DMS53 treated with DMSO at 0.1 percent for 48 hours (cell line): ENCODE data around the gene PRADC1.

Experiments used
- DNase-seq: peaks from one replicate; lab custom pipeline; 2025; ENCODE audit not compliant: unreplicated experiment; lab: John Stamatoyannopoulos, UW

Gene PRADC1

DNA sequence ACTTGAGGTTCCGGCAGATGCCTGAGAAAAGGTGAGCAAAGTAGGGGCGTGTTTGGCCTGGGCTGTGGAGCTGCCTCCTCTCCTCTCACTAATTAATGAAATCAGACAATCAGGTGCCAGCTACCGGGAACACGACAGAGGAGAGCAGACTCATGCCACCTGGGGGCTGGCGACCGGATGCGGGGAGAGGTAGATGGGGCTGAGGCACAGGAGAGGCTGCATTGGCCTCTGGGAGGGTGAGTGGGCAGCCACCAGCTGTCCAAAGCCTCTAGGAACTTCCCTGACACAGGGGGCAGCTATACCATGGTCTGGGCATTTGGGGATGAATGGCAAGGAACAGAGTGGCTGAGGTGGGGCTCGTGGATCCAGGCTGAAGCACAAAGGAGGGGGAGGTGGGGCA is 26.2 kb upstream of the PRADC1 start:
- no peak for DNase-seq

DNA sequence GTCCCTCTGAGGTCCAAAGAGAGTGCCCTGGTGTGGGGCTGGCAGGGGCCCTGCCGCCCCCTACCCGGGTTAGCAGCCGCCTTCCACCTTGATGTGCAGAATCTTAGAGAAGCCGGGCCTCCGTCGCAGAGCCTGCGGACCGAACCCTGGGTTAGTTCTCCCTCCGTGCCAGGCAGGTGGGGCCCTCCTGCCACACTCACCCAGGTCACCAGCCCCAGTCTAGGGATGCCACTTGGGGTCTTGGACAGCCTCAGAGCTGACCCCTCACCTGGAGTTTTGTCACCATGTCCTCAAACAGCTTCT is 25.8 kb upstream of the PRADC1 start:
- no peak for DNase-seq

- DNase-seq = no peak
Observed at GRCh38 chr2:73258186-73258912, 25.3 kb upstream of the PRADC1 start.

DNA sequence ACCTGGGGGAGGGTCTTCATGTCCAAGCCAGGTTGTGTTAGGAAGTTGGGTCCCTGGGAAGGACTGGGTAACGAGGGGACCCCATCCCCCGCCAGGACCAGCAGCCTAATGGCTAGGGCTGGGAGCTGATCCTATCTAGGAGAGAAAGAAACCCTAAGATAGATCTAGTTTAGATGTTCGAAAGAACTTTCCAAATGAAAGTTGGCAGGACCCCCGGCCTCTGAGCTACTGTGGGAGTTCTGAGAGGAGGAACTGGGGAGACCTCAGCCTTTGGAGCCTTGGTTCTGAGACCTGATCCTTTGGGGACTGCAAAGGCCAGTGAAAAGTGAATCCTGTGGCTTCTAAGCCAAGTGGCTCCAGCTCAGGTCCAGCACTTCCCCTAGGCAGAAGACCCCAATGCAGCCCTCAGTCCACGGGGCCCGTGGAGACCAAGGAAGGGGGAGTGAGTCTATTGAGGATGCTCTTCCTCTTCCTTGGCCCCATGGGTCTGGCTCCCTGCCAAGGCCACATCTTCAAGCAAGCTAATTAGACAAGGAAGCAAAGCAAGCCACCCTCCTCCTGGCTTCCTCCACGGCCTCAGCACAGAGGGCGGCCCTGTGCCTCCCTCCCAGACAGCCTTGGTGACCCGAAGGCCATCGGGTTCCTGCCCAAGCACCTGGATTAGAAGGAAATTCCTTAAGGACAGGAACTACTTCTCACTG is 24.5 kb upstream of the PRADC1 start:
- DNase-seq = no peak

DNA sequence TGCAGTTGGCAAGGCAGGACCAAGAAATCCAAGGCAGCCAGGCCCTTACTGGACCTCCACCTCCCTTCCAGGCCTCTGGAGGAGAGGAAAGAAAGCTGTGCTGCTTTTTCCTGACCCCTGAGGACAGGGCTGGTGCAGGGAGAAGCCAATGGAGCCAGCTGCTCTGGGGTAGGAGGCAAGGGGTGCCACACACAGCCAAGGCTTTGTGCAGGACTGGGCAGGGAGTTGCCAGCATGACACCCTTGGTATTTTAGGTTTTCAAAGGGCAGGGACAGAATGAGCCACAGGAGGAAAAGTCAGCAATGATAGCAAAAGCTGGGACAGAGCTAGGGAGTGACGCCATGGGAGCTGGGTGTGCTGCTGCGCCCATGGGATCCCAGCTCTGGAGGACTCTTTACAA is 24.0 kb upstream of the PRADC1 start:
- DNase-seq = no peak

DNA sequence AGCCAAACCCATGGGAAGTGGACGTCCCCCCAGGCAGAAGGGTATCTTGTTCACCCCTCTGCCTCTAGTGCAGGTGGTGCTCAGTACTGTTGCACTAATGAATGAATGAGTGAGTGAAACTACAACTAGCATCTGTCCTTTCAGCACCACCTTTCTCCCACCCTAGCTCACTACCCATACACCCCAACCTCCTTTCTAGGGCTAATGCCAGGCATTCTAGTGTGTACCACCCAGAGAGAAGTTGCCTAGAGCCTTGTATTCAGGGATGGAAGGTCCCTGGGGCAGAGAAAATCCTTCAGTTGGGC is 23.5 kb upstream of the PRADC1 start:
- no peak for DNase-seq

- no peak for DNase-seq
Observed at GRCh38 chr2:73255907-73256617, 23.0 kb upstream of the PRADC1 start.

- DNase-seq = no peak
Observed at GRCh38 chr2:73255007-73255644, 22.1 kb upstream of the PRADC1 start.

DNA sequence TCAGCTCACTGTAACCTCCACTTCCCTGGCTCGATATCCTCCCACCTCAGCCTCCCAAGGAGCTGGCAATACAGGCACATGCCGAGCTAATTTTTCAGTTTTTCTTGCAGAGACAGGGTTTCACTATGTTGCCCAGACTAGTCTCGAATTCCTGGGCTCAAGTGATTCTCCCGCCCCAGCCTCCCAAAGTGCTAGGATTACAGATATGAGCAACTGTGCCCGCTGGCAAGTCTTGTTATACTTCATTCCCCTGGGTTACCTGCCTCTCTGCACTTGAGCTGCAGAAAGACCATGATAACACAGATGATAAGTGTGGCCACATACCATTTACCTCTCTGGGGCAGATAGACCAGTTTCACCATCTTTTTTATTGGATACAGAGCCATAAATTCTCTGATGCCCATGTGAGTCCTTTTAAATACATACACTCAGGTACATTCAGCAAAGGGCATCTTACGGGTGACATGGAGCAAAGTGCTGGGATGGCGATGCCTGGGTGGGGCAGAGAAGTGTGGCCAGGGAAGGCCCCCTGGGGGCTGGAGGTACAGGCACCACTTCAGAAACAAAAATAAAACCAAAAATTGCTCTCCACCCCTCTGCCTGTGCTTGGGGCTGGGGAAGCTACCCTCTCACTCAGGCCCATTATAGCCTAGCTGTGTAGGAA is 21.4 kb upstream of the PRADC1 start:
- DNase-seq = no peak

GRCh38 chr2:73253901-73254300 is 20.9 kb upstream of the PRADC1 start:
- no peak for DNase-seq

- no peak for DNase-seq
Observed at GRCh38 chr2:73253400-73253799, 20.4 kb upstream of the PRADC1 start.

GRCh38 chr2:73252238-73253027 is 19.4 kb upstream of the PRADC1 start:
- DNase-seq = no peak

DNA sequence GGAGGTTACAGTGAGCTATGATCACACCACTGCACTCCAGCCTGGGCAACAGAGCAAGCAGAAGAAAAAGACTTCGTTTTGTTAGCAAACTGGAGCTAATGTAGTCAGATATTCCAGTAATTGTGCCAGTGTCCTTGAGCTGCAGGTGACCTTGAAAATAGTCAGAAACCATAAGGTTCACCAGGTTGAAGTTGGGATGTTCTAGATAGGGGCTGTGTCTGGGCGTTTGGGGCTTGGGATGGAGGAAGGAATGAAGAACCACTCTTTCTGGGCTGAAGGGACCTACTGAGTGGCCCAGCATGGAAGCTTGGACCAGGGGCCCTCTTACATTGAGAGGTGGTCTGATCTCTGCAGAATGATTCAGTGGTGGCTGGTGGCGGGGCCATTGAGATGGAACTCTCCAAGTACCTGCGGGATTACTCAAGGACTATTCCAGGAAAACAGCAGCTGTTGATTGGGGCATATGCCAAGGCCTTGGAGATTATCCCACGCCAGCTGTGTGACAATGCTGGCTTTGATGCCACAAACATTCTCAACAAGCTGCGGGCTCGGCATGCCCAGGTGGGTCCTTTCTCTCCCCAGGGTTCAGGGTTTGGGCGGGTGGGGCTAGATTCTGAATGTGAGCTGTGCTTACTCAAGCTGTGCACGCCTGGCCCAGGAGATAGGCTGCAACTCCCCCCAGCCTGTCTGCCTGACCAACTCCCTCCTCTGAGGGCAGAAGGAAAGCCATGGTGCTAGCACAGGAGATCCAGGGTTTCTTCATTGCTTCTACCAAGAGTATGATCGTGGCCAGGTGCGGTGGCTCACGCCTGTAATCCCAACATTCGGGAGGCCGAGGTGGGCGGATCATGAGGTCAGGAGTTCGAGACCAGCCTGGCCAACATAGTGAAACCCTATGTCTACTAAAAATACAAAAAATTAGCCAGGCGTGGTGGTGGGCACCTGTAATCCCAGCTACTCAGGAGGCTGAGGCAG is 18.1 kb upstream of the PRADC1 start:
- no peak for DNase-seq

GRCh38 chr2:73249636-73250035 is 16.6 kb upstream of the PRADC1 start:
- no peak for DNase-seq

DNA sequence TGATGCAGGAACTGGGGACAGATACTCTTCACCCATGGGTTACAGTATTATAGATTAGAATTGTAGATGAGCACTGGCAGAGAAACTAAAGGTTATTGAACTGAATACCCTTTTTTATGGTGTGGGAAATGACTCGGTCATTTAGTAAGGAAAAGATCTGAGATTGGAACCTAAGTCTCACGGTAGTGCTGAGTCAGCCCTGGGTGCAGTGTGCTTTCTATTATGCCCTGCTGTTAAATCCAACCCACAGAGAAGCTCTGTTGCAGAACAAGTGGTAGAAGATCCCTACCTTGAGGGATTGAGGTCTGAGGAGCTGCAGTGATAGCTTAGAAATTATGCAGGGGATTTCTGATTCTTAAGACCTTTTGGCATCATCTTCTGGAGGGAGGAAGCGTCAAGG is 13.8 kb upstream of the PRADC1 start:
- no peak for DNase-seq

GRCh38 chr2:73244580-73244979 is 11.5 kb upstream of the PRADC1 start:
- no peak for DNase-seq

- no peak for DNase-seq
Observed at GRCh38 chr2:73243884-73244570, 11.0 kb upstream of the PRADC1 start.

- no peak for DNase-seq
Observed at GRCh38 chr2:73239776-73240175, 6.7 kb upstream of the PRADC1 start.

GRCh38 chr2:73238976-73239375 is 5.9 kb upstream of the PRADC1 start:
- DNase-seq = no peak
